Amniotic epithelial cell (primary cell): ENCODE results near the gene RPP25.

Experiments
- DNase-seq: peaks from one replicate; pipeline ENCODE4 v3.0.0-alpha.2; 2010; ENCODE audit warnings: low read depth

The RPP25 gene

GRCh38 chr15:74956648-74957475 lies at the start of gene RPP25:
TSS of gene RPP25 (minus strand) at chr15:74956772. CDS start at chr15:74956583, 189 bp downstream.
- DNase-seq = peak; percentile 80

GRCh38 chr15:75002398-75002797 lies 45.8 kb upstream of the RPP25 start:
- DNase-seq = no peak

- DNase-seq = no peak
Observed at GRCh38 chr15:75001310-75001709, 44.7 kb upstream of the RPP25 start.

- no peak for DNase-seq
Observed at GRCh38 chr15:74997543-74997942, 41.0 kb upstream of the RPP25 start.

- no peak for DNase-seq
Observed at GRCh38 chr15:74997141-74997540, 40.6 kb upstream of the RPP25 start.

- no peak for DNase-seq
Observed at GRCh38 chr15:74995779-74996765, 39.5 kb upstream of the RPP25 start.

- peak; percentile 91 for DNase-seq
Observed at GRCh38 chr15:74995182-74995778, 38.7 kb upstream of the RPP25 start, which contains the start of gene SCAMP5. TSS of gene SCAMP5 (plus strand) at chr15:74995563. CDS start at chr15:75011840, 16,277 bp downstream.

- DNase-seq = no peak
Observed at GRCh38 chr15:74994685-74995084, 38.1 kb upstream of the RPP25 start.

- no peak for DNase-seq
Observed at GRCh38 chr15:74994236-74994635, 37.7 kb upstream of the RPP25 start.

- no peak for DNase-seq
Observed at GRCh38 chr15:74992619-74993018, 36.0 kb upstream of the RPP25 start.

GRCh38 chr15:74989527-74989926 lies 33.0 kb upstream of the RPP25 start:
- DNase-seq = no peak

GRCh38 chr15:74988007-74988800 lies 31.6 kb upstream of the RPP25 start:
- peak; percentile 60 for DNase-seq

- DNase-seq = no peak
Observed at GRCh38 chr15:74983725-74984231, 27.2 kb upstream of the RPP25 start.

GRCh38 chr15:74982183-74982582 lies 25.6 kb upstream of the RPP25 start:
- DNase-seq = peak; percentile 98

- peak; percentile 56 for DNase-seq
Observed at GRCh38 chr15:74978503-74978902, 21.9 kb upstream of the RPP25 start.

- no peak for DNase-seq
Observed at GRCh38 chr15:74978077-74978476, 21.5 kb upstream of the RPP25 start.

- DNase-seq = peak; percentile 46
Observed at GRCh38 chr15:74977599-74977998, 21.0 kb upstream of the RPP25 start.

GRCh38 chr15:74976159-74976558 lies 19.6 kb upstream of the RPP25 start:
- DNase-seq = no peak

- DNase-seq = no peak
Observed at GRCh38 chr15:74967670-74968069, 11.1 kb upstream of the RPP25 start.

- peak; percentile 15 for DNase-seq
Observed at GRCh38 chr15:74964794-74965193, 8.2 kb upstream of the RPP25 start.

- no peak for DNase-seq
Observed at GRCh38 chr15:74963213-74963612, 6.6 kb upstream of the RPP25 start.
